HepG2 (cell line): ENCODE measurements around the gene ARL5A. TPM values are rescaled to one million over a fixed set of nuclear protein-coding genes. Genes with fewer than 3 reads are reported as not detected.
A peak's percentile ranks its signal among the peaks of the same experiment; 100 is the strongest.

Experiments
- AHDC1 ChIP-seq: sonication (generic); formaldehyde crosslinking; IDR thresholded peaks from 2 replicates; pipeline ENCODE4 v1.5.1; 2020; ENCODE audit warnings: mild to moderate bottlenecking, missing genetic modification reagents, borderline replicate concordance
- AKAP8 ChIP-seq: sonication (generic); formaldehyde crosslinking; IDR thresholded peaks from 2 replicates; pipeline ENCODE4 v1.5.1; 2020; ENCODE audit warnings: mild to moderate bottlenecking, missing genetic modification reagents
- CREB1 ChIP-seq, 2 experiments: fragments of 450-650 bp in 1 of 2; IDR thresholded peaks; 2 replicates each; pipeline ENCODE4 v1.6.1; 2016 to 2017; ENCODE audit warnings: control low read depth in 1 of 2, mild to moderate bottlenecking in 1 of 2, missing compliant biosample characterization in 1 of 2, missing genetic modification characterization in 1 of 2
- DDIT3 ChIP-seq: sonication (generic); formaldehyde crosslinking; IDR thresholded peaks from 2 replicates; pipeline ENCODE4 v1.4.0; 2020; ENCODE audit warnings: mild to moderate bottlenecking, missing genetic modification reagents
- DR1 ChIP-seq: sonication (generic); formaldehyde crosslinking; IDR thresholded peaks from 2 replicates; pipeline ENCODE4 v1.8.0; 2021; ENCODE audit warnings: mild to moderate bottlenecking, missing genetic modification reagents, inconsistent platforms
- FOXJ3 ChIP-seq: sonication (generic); formaldehyde crosslinking; IDR thresholded peaks from 2 replicates; pipeline ENCODE4 v1.4.0; 2020; ENCODE audit warnings: missing genetic modification reagents, mild to moderate bottlenecking, borderline replicate concordance
- FOXP4 ChIP-seq: sonication (generic); formaldehyde crosslinking; IDR thresholded peaks from 2 replicates; pipeline ENCODE4 v1.4.0; 2020; ENCODE audit warnings: missing genetic modification reagents
- HNRNPL ChIP-seq: fragments of 200-400 bp; formaldehyde crosslinking; IDR thresholded peaks from 2 replicates; pipeline ENCODE4 v1.6.1; 2017; ENCODE audit warnings: mild to moderate bottlenecking, low read depth, low read length
- IKZF4 ChIP-seq: sonication (generic); formaldehyde crosslinking; IDR thresholded peaks from 2 replicates; pipeline ENCODE4 v1.5.1; 2020; ENCODE audit warnings: borderline replicate concordance, mild to moderate bottlenecking, low read depth, missing genetic modification reagents; ENCODE audit errors: not compliant biosample characterization
- ISX ChIP-seq: sonication (generic); formaldehyde crosslinking; conservative IDR thresholded peaks from 2 replicates; pipeline ENCODE4 v1.5.0; 2020; ENCODE audit warnings: missing genetic modification reagents
- JUNB ChIP-seq: sonication (generic); formaldehyde crosslinking; IDR thresholded peaks from 2 replicates; pipeline ENCODE4 v1.8.0; 2022; ENCODE audit warnings: missing genetic modification reagents, mild to moderate bottlenecking, borderline replicate concordance
- KMT2A ChIP-seq: sonication (generic); formaldehyde crosslinking; IDR thresholded peaks from 2 replicates; pipeline ENCODE4 v1.4.0; 2020; ENCODE audit warnings: missing genetic modification reagents
- MZF1 ChIP-seq: sonication (generic); formaldehyde crosslinking; IDR thresholded peaks from 2 replicates; pipeline ENCODE4 v1.8.1; 2023; ENCODE audit warnings: mild to moderate bottlenecking, missing genetic modification reagents, borderline replicate concordance
- SKI ChIP-seq: fragments of 450-650 bp; IDR thresholded peaks from one replicate; pipeline ENCODE4 v1.6.1; 2018; ENCODE audit warnings: mild to moderate bottlenecking; ENCODE audit not compliant: partially characterized antibody
- TBP ChIP-seq: sonication (generic); formaldehyde crosslinking; IDR thresholded peaks from 2 replicates; pipeline ENCODE4 v1.5.0; 2020; ENCODE audit warnings: missing genetic modification reagents
- TCF7L2 ChIP-seq: IDR thresholded peaks from 2 replicates; pipeline ENCODE4 v1.6.1; 2011; ENCODE audit warnings: mild to moderate bottlenecking, low read depth, low read length, moderate library complexity
- ZFP36 ChIP-seq: fragments of 150-350 bp; IDR thresholded peaks from 2 replicates; pipeline ENCODE4 v1.6.1; 2018; ENCODE audit warnings: borderline replicate concordance, low read length, low read depth; ENCODE audit not compliant: partially characterized antibody
- ZFX ChIP-seq: sonication (generic); formaldehyde crosslinking; IDR thresholded peaks from 2 replicates; pipeline ENCODE4 v1.4.0; 2020; ENCODE audit warnings: mild to moderate bottlenecking, low read depth, missing genetic modification reagents, moderate library complexity
- ZIK1 ChIP-seq: sonication (generic); formaldehyde crosslinking; IDR thresholded peaks from 2 replicates; pipeline ENCODE4 v1.5.0; 2020; ENCODE audit warnings: mild to moderate bottlenecking, low read depth, missing genetic modification reagents, borderline replicate concordance
- ZNF576 ChIP-seq: sonication (generic); formaldehyde crosslinking; IDR thresholded peaks from 2 replicates; pipeline ENCODE4 v1.4.0; 2020; ENCODE audit warnings: mild to moderate bottlenecking, missing genetic modification reagents
- ZNF614 ChIP-seq: IDR thresholded peaks from 2 replicates; pipeline ENCODE4 v1.6.1; 2018; ENCODE audit warnings: missing biosample characterization, missing genetic modification reagents, inconsistent platforms, borderline replicate concordance
- polyA plus RNA-seq, 8 experiments: library from polyadenylated mRNA; depleted of rRNA in 3 of 8; stranded (reverse) in 7 of 8; unstranded in 1 of 8; fragments of >200 nt; fragmentation: Illumina TruSeq in 4 of 8; extraction: Trizol in 4 of 8; gene quantifications; 2 replicates each; pipeline versions ENCODE4 v1.2.1 to v1.2.3, GENCODE V29; 2011 to 2016; ENCODE audit warnings: low read depth in 4 of 8, missing spikeins in 1 of 8, mixed read lengths in 1 of 8; ENCODE audit not compliant: insufficient read depth in 1 of 8
- total RNA-seq, 5 experiments: library from RNA; depleted of rRNA; stranded (reverse); fragments of >200 nt; fragmentation: Illumina TruSeq; extraction: Trizol; gene quantifications; 2 replicates each; pipeline ENCODE4 v1.2.3, GENCODE V29; 2016; ENCODE audit warnings: low read depth in 1 of 5

The ARL5A gene
- total and polyA plus RNA-seq, 2 of the 13 experiments (the other 11 are each of a cell fraction or from before 2014, with no cell fraction given), result 47.5 to 149 TPM

GRCh38 chr2:151842830-151843690 lies 14.8 kb upstream of the ARL5A start (continued):
- no peak for TF ChIP-seq MZF1 (CRISPR knock-in tag)
- no peak for TF ChIP-seq KMT2A (CRISPR knock-in tag)
- TF ChIP-seq CREB1 (IDR thresholded peaks at IDR 0.05), result no peak
- TF ChIP-seq CREB1 (CRISPR knock-in tag; IDR thresholded peaks at IDR 0.05), result peak; percentile 36; the same call in 1 of the 2 replicates
- no peak for TF ChIP-seq TBP (CRISPR knock-in tag)
- peak; percentile 27; the same call in 1 of the 2 replicates for TF ChIP-seq ZNF614 (CRISPR knock-in tag)
- TF ChIP-seq SKI, result peak; percentile 85
- peak; percentile 84 for TF ChIP-seq AHDC1 (CRISPR knock-in tag)
- TF ChIP-seq FOXJ3 (CRISPR knock-in tag), result peak; percentile 73; the same call in 1 of the 2 replicates
- no peak for TF ChIP-seq ZFP36
- no peak for TF ChIP-seq ZNF576
- no peak for TF ChIP-seq DR1 (CRISPR knock-in tag)
- TF ChIP-seq ISX (CRISPR knock-in tag), result no peak
- peak; percentile 84; the same call in 1 of the 2 replicates for TF ChIP-seq FOXP4 (CRISPR knock-in tag)
- TF ChIP-seq ZFX (CRISPR knock-in tag), result peak; percentile 39
- TF ChIP-seq IKZF4, result no peak
- TF ChIP-seq JUNB (CRISPR knock-in tag), result no peak
- TF ChIP-seq DDIT3 (CRISPR knock-in tag), result no peak
- TF ChIP-seq AKAP8 (CRISPR knock-in tag), result no peak
- no peak for TF ChIP-seq ZIK1 (CRISPR knock-in tag)
- no peak for TF ChIP-seq TCF7L2
- TF ChIP-seq HNRNPL, result no peak
